ENCODE measurements around the gene DACT1. TPM values are rescaled to one million over a fixed set of nuclear protein-coding genes. Genes with fewer than 3 reads are reported as not detected.
"Not testable (repeated sequence)": the region's sequence is repeated elsewhere in the genome, so short reads cannot be mapped to it uniquely, and the experiment has no call there.

DACT1 gene, protein sequence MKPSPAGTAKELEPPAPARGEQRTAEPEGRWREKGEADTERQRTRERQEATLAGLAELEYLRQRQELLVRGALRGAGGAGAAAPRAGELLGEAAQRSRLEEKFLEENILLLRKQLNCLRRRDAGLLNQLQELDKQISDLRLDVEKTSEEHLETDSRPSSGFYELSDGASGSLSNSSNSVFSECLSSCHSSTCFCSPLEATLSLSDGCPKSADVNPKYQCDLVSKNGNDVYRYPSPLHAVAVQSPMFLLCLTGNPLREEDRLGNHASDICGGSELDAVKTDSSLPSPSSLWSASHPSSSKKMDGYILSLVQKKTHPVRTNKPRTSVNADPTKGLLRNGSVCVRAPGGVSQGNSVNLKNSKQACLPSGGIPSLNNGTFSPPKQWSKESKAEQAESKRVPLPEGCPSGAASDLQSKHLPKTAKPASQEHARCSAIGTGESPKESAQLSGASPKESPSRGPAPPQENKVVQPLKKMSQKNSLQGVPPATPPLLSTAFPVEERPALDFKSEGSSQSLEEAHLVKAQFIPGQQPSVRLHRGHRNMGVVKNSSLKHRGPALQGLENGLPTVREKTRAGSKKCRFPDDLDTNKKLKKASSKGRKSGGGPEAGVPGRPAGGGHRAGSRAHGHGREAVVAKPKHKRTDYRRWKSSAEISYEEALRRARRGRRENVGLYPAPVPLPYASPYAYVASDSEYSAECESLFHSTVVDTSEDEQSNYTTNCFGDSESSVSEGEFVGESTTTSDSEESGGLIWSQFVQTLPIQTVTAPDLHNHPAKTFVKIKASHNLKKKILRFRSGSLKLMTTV
- polyA plus RNA-seq (ENCODE audit: insufficient read length) = 33.3 TPM
- long read RNA-seq, donor 1, transcript DACT1-202 (4 exons, 3,734 nt) = major isoform, 7 of 10 reads
- long read RNA-seq, donor 1, partial matches to known transcripts = 0 of 10 reads
- long read RNA-seq, donor 1, other reads (novel, unspliced or antisense) = 0 of 10 reads
- long read RNA-seq, donor 2, partial matches to known transcripts = 0 of 4 reads
- long read RNA-seq, donor 2, other reads (novel, unspliced or antisense) = 0 of 4 reads
- long read RNA-seq, donor 3, partial matches to known transcripts = 0 of 4 reads
- long read RNA-seq, donor 3, other reads (novel, unspliced or antisense) = 0 of 4 reads
- long read RNA-seq, donor 4, partial matches to known transcripts = 0 of 1 reads
- long read RNA-seq, donor 4, other reads (novel, unspliced or antisense) = 0 of 1 reads
- long read RNA-seq, donor 5, transcript DACT1-202 (4 exons, 3,734 nt) = major isoform, 5 of 8 reads
- long read RNA-seq, donor 5, partial matches to known transcripts = 0 of 8 reads
- long read RNA-seq, donor 5, other reads (novel, unspliced or antisense) = 0 of 8 reads
- long read RNA-seq, donor 6, transcript DACT1-202 (4 exons, 3,734 nt) = major isoform, 10 of 15 reads
- long read RNA-seq, donor 6, transcript DACT1-201 (4 exons, 2,571 nt) = minor isoform, 5 of 15 reads
- long read RNA-seq, donor 6, partial matches to known transcripts = 0 of 15 reads
- long read RNA-seq, donor 6, other reads (novel, unspliced or antisense) = 0 of 15 reads
- long read RNA-seq, donor 7, transcript DACT1-201 (4 exons, 2,571 nt) = minor isoform, 5 of 13 reads
- long read RNA-seq, donor 7, transcript DACT1-202 (4 exons, 3,734 nt) = major isoform, 8 of 13 reads
- long read RNA-seq, donor 7, partial matches to known transcripts = 0 of 13 reads
- long read RNA-seq, donor 7, other reads (novel, unspliced or antisense) = 0 of 13 reads
- long read RNA-seq, donor 8, partial matches to known transcripts = 0 of 2 reads
- long read RNA-seq, donor 8, other reads (novel, unspliced or antisense) = 0 of 2 reads

DNA sequence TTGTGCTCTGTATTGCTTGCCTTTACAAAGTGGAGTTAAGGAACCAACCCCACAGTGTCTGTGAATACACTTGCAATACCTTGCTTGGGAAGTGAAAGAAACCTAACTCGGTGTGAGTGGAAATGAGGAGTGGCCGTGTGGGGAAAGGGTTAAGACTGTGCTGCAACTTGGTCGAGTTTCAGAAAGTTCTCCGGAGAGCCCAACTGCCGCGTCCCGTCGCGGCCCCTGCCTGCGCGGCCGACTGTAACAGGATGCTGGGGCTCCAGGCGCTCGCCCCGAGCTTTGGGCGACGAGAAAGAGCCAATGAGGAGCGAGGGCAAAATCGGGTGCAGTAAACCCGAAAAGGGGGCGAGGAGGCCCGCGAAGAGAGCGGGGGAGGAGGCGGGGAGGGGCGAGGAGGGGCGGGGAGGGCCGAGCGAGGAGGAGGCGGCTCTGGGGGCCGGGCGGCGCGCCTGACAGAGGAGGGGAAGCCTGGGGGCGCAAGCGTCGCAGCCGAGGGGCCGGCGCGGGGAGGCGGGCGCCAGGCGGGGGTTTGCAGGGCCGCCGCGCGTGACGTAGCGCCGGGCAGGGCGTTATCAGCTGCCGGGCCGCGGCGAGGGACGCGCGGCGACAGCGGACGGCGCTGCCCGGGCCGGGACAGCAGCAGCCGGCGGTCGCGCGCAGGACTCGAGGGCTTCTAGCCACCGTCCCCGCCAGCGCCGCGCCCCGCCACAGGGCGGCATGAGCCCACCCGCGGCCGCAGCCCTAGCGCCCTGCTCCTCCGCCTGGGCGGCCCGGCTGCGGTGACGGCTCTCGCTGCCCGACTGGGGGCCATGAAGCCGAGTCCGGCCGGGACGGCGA lies at the start of gene DACT1:
Gene DACT1 (plus strand): TSS at position 572 of the 840 bp plus-strand sequence. CDS start 241 bp downstream, at position 813.
- DNase-seq = peak; percentile 83

DNA sequence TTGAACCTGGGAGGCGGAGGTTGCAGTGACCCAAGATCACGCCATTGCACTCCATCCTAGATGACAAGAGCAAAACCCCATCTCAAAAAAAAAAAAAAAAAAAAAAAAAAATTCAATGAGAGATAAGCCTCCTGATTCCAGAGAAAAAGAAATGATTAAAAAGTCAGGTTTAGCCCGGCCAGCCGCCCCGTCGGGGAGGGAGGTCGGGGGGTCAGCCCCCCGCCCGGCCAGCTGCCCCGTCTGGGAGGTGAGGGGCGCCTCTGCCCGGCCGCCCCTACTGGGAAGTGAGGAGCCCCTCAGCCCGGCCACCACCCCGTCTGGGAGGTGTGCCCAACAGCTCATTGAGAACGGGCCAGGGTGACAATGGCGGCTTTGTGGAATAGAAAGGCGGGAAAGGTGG lies 49.4 kb upstream of the DACT1 start:
- not testable (repeated sequence) for DNase-seq

DNA sequence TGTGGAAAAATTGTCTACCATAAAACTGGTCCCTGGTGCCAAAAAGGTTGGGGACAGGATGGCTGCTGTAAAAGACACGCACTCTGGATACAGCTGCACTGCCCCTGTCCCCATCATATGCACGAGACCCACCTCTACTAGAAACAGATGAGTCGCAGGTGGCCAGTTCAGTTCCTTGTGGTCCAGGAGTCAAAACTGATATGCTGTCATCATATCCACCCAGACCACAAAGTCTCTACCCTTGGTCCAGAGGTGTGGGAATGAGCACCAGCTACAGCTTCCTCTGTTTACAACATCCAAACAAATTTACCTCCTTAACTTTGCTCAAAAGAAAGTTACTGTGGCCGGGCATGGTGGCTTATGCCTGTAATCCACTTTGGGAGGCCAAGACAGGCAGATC lies 43.8 kb upstream of the DACT1 start:
- DNase-seq = no peak

DNA sequence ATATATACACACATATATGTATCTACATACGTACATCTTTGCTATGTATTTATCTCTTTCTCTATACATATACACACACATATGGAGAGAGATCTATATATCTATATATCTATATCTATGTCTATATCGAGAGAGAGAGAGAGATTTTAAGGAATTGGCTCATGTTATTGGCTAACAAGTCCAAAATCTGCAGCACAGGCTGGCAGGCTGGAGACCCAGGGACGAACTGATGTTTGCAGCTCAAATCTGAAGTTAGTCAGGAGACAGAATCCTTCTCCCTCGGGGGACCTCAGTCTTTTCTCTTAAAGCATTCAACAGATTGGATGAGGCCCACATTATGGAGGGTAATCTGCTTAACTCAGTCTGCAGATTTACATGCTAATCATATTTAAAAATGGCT lies 40.7 kb upstream of the DACT1 start:
- DNase-seq = no peak

DNA sequence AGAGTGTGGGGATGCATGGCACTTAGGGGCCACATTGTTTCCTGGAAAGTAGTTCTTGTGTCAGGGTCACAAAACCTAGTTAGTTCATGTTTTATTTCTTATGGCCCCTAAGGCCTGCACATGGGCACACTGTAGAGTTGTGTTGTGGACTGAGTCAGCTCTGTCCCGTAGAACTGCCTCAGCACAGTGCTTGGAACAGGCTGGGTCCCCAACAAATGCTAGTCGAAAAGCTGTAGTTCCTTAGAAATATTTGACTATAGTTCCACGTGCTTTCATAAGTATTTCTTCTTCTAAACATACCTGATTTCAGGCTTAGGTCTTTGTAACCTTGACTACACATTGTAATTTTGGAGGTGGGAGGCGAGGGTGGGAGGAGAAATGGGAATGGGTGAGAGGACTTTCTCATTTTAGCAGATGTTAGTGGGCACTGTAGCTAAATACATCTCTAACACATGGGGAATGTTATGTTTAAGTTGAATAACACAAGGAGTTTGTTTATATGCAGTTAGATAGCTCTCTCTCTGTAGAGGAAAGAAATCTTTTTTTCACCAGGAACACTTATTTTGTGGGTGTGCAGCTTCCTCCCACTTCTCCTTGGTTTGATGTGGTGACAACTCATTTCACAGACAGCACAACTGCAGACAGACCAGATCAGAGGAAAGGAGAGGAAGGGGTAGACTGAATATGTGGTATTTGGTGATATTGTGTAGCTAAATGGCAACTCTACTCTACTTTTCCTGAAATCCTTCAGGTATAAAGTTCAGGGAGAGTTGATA lies 39.5 kb upstream of the DACT1 start:
- no peak for DNase-seq

DNA sequence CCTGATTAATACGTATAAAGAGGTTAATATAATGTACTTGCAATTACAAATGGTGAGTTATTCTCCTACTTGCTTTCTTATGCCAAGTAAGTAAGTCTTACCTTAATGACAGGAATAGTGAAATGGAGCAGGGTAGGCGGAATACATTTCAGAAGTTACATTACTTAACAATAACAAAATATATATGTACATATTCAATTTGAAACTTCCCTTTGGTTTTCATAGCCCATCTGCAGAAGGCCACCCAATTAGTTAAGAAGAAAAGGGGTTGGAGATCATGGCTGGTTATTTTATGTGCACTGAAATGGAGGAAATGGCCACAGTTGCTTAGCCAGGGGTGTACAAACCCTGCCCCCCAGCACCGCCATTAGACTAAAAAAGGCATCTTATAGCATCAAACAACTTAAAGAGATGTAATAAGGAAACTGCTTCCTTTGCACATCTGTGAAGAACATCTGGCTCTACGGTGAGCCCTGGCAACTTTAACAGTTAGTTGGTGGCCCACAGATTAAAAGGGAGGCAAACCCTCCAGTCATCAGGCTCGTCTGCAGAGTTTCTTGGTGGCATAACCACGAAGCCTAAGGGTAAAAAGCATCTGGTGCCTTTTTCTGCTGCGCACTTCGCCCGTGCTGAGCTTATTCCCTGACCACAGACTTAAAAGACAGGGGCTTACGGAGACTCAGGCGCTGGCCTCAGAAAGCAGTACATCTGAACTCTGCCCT lies 38.8 kb upstream of the DACT1 start:
- no peak for DNase-seq

DNA sequence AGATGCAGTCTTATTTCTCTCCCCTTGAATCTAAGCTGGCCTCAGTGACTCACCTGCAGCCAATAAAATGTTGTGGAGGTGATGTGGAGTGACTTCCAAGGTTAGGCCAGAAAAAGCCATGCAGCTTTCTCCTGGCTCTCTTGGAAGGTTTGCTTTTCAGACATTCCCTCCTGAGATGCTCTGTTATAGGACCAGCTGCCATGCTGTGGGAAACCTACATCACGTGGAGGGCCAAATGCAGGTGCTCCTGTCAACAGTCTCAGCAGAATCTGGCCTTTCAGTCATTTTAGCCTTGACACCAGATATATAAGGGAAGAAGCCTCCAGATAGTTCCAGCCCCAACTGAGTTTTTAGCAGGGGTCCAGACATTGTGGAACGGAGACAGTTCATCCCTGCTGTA lies 38.1 kb upstream of the DACT1 start:
- no peak for DNase-seq

DNA sequence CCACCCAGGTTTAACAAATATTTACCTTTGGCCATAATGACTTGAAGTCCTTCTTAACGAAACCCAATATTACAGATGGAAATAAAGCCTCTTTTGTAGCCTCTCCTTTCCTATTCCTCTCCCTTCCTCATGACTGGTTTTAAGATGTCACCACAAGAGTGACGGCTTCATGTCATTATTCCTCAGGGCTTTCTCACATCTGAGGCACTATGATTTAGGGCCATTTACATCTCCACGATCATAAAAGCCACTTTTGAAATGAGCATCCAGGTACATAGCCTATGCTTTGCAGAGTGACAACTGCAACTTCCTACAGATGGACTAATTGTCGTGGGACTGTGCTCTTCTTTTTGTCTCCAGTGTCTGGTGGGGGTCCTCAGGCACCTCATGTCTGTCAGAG lies 32.3 kb upstream of the DACT1 start:
- DNase-seq = no peak

DNA sequence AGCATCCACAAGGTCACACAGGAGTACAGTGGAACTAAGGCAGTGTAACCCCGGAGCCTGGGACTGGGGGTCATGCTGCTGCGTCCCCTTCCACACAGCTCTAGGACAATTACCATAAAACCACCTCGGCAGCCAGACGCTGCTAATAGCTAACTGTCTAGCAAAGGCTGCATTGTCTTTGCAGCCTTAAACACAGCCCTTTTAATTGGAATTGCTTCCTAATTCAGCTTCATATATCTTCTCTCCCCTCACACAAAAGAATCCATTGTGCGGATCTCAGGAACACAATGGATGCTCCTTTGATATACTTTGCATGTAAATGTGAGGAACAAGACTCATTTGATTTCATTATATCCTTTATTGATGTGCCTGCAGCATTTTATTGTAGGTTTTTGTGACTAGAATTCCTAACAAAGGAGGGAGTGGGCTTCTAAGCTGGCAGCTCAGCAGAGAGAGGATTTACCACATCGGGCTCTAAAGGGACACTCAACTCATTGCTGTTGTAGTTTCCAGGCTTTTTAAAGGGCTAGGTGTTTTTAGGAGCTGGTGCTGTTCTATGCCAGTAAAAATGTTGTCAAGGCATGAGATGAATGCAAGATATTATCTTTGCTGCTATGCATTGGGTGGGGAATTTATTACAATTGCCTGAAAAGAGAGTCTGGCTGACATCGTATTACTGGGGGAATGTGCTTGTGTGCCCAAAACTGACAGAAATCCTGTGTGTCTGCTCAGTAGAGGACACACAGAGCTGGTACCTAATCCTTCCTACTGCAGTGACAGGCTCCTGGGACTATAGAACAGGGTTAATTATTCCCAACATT lies 30.4 kb upstream of the DACT1 start:
- DNase-seq = no peak

DNA sequence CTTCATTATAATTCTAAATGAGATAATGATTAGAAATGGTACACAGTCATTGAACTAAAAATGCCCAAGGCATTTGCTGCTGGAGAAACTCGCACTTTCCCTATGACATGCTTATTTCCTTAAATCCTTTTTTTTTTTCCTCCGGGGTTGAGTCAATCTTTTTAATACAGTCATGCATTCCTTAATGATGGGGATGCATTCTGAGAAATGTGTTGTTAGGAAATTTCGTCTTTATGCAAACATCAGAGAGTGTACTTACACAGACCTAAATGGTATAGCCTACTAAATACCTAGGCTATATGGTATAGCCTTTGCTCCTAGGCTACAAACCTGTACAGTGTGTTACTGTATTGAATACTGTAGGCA lies 29.8 kb upstream of the DACT1 start:
- DNase-seq = no peak

DNA sequence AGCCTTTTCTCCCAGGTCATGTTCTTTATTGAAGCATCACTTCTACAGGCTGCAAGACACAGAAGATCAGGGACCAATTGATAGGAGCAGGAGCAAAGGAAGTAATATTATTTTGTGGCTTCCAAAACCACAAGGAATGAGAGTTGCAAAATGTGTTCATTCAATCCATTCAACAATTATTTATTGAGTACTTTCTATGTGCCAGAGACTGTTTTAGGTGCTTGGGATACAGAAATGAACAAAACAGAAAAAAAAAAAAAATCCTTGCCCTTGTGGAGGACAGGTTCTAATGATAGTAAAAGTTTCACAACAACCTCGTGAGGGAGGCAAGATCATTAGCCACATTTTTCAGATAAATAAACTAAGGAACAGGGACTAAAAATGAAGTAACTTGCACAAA lies 20.1 kb upstream of the DACT1 start:
- no peak for DNase-seq

DNA sequence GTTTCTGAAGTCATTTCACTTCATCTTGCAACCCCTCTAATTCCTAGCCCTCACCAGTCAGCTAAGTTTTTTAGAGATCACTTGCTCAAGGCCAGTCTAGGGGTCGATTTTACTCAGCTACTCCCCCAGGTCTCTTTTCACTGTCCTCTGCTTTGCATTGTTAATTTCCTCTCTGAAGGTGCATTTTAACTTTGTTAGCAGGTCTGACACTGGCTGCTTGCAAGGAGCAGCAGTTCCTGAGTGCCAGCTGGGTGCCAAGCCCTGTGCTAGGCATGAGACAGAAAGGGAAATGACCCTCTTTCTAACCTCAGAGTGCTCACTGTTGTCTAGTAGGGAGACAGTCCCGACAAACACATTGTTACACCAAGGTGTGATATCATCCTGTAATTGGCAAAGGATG lies 17.8 kb upstream of the DACT1 start:
- DNase-seq = no peak

DNA sequence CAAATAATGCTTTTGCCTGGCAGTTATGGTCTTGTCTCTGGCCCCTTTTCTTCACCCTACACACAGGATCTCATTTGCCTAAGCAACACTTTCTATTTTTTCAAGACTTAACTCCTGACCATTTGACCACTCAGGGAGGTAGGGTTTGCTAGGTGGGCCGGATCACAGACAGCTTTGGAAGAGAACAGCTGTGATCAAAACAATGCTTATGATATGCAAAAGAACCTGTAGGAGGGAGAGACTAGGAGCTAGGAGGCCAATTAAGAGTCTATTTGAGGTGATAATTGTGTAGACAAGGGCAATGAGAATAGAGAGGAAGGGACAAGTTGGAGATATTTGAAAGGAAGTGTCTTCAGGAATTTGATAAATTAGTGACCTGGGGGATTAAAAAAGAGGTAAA lies 12.3 kb upstream of the DACT1 start:
- no peak for DNase-seq

DNA sequence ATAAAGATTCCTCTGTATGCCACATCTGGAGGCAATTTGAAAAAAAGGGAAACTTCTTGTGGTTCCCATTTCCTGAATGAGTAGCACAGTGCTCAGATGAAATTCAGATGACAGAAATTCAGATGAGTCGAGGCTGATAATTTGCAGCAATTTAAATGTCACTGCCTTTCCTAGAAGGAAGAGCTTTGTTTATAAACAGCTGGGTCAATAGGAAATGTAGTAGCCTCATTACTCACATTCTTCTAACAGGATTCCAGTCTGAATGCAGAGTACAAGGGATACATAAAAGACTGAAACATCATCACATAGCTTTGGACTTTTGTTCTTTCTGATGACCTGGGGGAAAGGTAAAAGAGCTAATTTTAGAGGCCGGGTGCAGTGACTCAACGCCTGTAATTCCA lies 11.3 kb upstream of the DACT1 start:
- no peak for DNase-seq

DNA sequence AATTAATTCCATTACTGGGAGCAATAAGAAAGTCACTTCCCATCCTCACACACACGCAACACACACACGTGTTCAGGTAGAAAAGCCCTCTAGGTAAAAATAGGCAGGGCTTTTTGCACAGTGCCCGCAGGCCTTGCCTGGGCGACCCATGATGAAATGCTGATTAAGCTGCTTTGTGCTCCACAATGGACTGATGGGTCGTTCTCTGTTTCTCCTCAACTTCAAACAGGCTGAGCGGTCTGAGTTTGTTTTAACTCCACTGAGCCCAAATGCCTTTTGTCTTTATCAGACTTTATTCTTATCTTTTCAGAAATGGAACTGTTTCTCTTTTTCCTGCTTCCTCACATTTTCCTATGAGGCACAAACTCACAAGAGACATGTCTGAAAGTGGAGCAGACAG lies 9.4 kb upstream of the DACT1 start:
- no peak for DNase-seq

DNA sequence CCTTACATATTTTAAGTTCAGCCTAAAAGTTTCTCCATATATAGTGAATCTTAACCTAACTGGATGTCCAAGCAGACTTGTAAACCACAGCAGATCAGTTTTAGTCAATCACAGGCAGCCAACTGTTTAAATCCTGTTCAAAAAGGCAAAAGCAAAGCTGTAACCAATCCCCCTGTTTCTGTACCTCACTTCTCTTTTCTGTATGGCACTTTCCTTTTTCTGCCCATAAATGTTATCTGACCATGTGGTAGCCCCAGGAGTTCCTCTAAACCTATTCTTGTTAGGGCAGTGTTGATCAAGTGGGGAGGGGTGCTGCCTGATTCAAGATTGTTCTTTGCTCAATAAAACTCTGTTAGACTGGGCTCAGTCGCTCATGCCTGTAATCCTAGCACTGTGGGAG lies 8.5 kb upstream of the DACT1 start:
- no peak for DNase-seq

DNA sequence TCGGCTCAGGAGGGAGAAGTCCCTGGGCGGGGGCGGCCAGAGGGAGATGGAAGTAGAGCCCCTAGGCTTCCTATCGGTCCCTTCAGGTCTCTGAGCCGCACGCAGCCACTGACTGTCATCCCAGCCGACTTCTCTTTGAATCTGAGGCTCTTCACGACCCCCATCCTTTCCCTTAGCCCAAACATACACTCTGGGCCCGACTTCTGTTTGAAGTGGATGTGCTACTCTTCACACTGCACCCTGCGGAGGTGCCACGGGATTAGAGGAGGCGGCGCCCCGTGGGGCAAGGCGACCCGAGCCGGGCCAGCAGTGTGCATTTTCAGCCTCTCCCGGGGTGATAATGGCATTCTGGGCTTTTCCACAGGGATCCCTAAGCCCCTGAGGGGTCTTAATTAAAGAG lies 6.0 kb upstream of the DACT1 start:
- DNase-seq = no peak

DNA sequence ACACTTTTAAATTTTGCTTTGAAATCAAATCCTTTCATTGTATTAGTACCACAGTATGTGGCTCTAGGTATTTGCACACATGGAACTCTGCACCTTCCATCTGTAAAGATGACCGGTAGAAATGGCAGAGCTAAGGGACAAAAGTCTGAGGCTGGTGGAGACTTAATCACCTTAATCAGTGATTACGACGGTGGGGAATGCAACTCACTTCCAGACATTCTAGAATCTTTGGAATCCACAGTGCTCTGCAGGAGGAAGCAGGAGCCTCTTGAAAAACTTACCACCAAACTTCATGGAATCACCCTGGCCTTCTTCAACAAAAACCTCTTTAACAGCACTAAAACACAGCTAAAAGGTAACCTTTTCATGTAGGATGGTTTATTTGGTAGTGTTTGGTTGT lies 3.9 kb upstream of the DACT1 start:
- DNase-seq = no peak
